ENCODE results near the gene CCR9.

DNA sequence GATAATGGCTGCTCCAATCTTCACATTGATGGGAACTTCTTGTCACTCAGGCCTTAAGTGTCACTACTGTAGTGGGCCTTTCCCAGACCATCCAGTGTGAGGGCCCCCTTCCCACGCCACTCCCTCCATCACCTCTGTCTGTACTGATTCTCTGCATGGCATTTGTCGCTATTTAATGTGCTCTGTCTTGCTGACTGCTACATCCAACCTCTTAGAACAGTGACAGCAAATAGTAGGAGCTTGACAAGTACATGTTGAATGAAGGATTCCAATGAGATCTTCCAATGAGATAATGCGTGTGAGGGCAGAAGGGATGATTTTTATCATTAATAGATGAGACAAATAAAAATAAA lies 5.6 kb upstream of the CCR9 start:
- TF ChIP-seq EZH2 (IDR thresholded peaks at IDR 0.05; ENCODE audit: insufficient read depth, poor library complexity, severe bottlenecking) = no peak
- TF ChIP-seq EZH2phosphoT487 (IDR thresholded peaks at IDR 0.05; ENCODE audit: insufficient read depth, low read depth) = no peak

All from GM23248 (cell line).